HG02759 (cell line): ENCODE measurements around the gene GOLGA2.

ENCODE experiments used
- ATAC-seq: cut with Tn5 transposase; IDR thresholded peaks from one replicate; pipeline ENCODE4 v1.9.1; 2021; ENCODE audit warnings: mild to moderate bottlenecking, moderate library complexity; ENCODE audit not compliant: unreplicated experiment

GOLGA2 gene

GRCh38 chr9:128275198-128276007 is at the start of gene GOLGA2:
GOLGA2 (minus strand) TSS chr9:128276007; CDS start chr9:128275976, 31 bp downstream.
- ATAC-seq = peak; percentile 58

- no peak for ATAC-seq
Measured at GRCh38 chr9:128324401-128324800, 48.6 kb upstream of the GOLGA2 start.

GRCh38 chr9:128323791-128324190 is 48.0 kb upstream of the GOLGA2 start:
- ATAC-seq = no peak

- no peak for ATAC-seq
Measured at GRCh38 chr9:128323212-128323730, 47.5 kb upstream of the GOLGA2 start.

- ATAC-seq = peak; percentile 83
Measured at GRCh38 chr9:128322404-128323211, 46.8 kb upstream of the GOLGA2 start, which contains the start of the genes COQ4 and TRUB2. COQ4 (plus strand) TSS chr9:128322839; CDS start chr9:128322859, 20 bp downstream. TRUB2 (minus strand) TSS chr9:128322447; CDS start chr9:128322408, 39 bp downstream.

GRCh38 chr9:128321879-128322403 is 46.1 kb upstream of the GOLGA2 start:
- peak; percentile 10 for ATAC-seq

GRCh38 chr9:128321343-128321742 is 45.5 kb upstream of the GOLGA2 start:
- ATAC-seq = no peak

- ATAC-seq = no peak
Measured at GRCh38 chr9:128317629-128318028, 41.8 kb upstream of the GOLGA2 start.

- no peak for ATAC-seq
Measured at GRCh38 chr9:128316421-128316820, 40.6 kb upstream of the GOLGA2 start.

- no peak for ATAC-seq
Measured at GRCh38 chr9:128314697-128315096, 38.9 kb upstream of the GOLGA2 start.

GRCh38 chr9:128310461-128310860 is 34.7 kb upstream of the GOLGA2 start:
- ATAC-seq = no peak

GRCh38 chr9:128309551-128309950 is 33.7 kb upstream of the GOLGA2 start:
- ATAC-seq = no peak

GRCh38 chr9:128304971-128305288 is 29.1 kb upstream of the GOLGA2 start:
- no peak for ATAC-seq

GRCh38 chr9:128304136-128304970 is 28.5 kb upstream of the GOLGA2 start:
- no peak for ATAC-seq

- ATAC-seq = no peak
Measured at GRCh38 chr9:128298535-128299482, 23.0 kb upstream of the GOLGA2 start.

- no peak for ATAC-seq
Measured at GRCh38 chr9:128297221-128297773, 21.5 kb upstream of the GOLGA2 start.

- no peak for ATAC-seq
Measured at GRCh38 chr9:128296340-128297220, 20.8 kb upstream of the GOLGA2 start.

- no peak for ATAC-seq
Measured at GRCh38 chr9:128294142-128294541, 18.3 kb upstream of the GOLGA2 start.
